Stimulated activated effector memory CD8-positive, alpha-beta T cell treated with anti-CD3 and anti-CD28 coated beads, Interleukin-12 subunit alpha, Interleukin-12 subunit beta, amount 100 ng/mL, for 72 hours (primary cell): ENCODE data around the gene INTS2.
A peak's percentile ranks its signal among the peaks of the same experiment; 100 is the strongest.
"Not testable (repeated sequence)": the region's sequence is repeated elsewhere in the genome, so short reads cannot be mapped to it uniquely, and the experiment has no call there.

Experiments
- ATAC-seq: fragments of 150-1000 bp; cut with Tn5 transposase; 2 replicates; pipeline ENCODE4 v1.10.0; 2021
- DNase-seq, 2 donors: peaks; one replicate each; pipeline ENCODE4 v3.0.0; 2021 to 2022; ENCODE audit warnings: low spot score in 2 of 2
- H3K27ac Mint-ChIP-seq: one replicate; pipeline ENCODE4 v1.8.0; 2022; ENCODE audit warnings: mild to moderate bottlenecking, mixed read lengths
- H3K36me3 Mint-ChIP-seq: one replicate; pipeline ENCODE4 v1.8.0; 2022; ENCODE audit warnings: mild to moderate bottlenecking, mixed read lengths
- H3K4me1 Mint-ChIP-seq: one replicate; pipeline ENCODE4 v1.8.0; 2022; ENCODE audit warnings: mixed read lengths
- H3K4me3 Mint-ChIP-seq: one replicate; pipeline ENCODE4 v1.8.0; 2022; ENCODE audit warnings: mild to moderate bottlenecking, mixed read lengths
- H3K9me3 Mint-ChIP-seq: one replicate; pipeline ENCODE4 v1.8.0; 2022; ENCODE audit warnings: mixed read lengths

Gene INTS2

GRCh38 chr17:61875285-61875684 is 52.5 kb downstream of the INTS2 start:
- peaks cover 7% of the 10 kb centered on the region for H3K4me1 Mint-ChIP-seq
- ATAC-seq, result peak; percentile 74
- no peak overlapping the region for H3K4me3 Mint-ChIP-seq
- no peak for DNase-seq
- H3K36me3 Mint-ChIP-seq, result peaks cover 91% of the 10 kb centered on the region
- H3K27ac Mint-ChIP-seq, result peak overlapping the region; percentile 57
- H3K9me3 Mint-ChIP-seq, result no peaks in the 10 kb centered on the region

GRCh38 chr17:61874075-61874474 is 53.7 kb downstream of the INTS2 start:
- Mint-ChIP-seq H3K4me3 (no peak overlapping the region), H3K9me3 (no peaks in the 10 kb centered on the region), H3K36me3 (peaks cover 91% of the 10 kb centered on the region), H3K27ac (peak overlapping the region; percentile 1), H3K4me1 (peaks cover 7% of the 10 kb centered on the region)
- ATAC-seq (no peak), DNase-seq (no peak)

- no peak overlapping the region for H3K27ac Mint-ChIP-seq
- peaks cover 7% of the 10 kb centered on the region for H3K4me1 Mint-ChIP-seq
- H3K36me3 Mint-ChIP-seq, result peaks cover 84% of the 10 kb centered on the region
- no peaks in the 10 kb centered on the region for H3K9me3 Mint-ChIP-seq
- H3K4me3 Mint-ChIP-seq, result no peak overlapping the region
- DNase-seq, result no peak
- no peak for ATAC-seq
Observed at GRCh38 chr17:61872099-61872498, 55.7 kb downstream of the INTS2 start.

- ATAC-seq (no peak), DNase-seq (no peak)
- H3K9me3 Mint-ChIP-seq, result no peaks in the 10 kb centered on the region
- H3K4me3 Mint-ChIP-seq, result no peak overlapping the region
- H3K36me3 Mint-ChIP-seq, result peaks cover 61% of the 10 kb centered on the region
- peaks cover 7% of the 10 kb centered on the region for H3K4me1 Mint-ChIP-seq
- H3K27ac Mint-ChIP-seq, result no peak overlapping the region
Observed at GRCh38 chr17:61869138-61869537, 58.6 kb downstream of the INTS2 start.

- Mint-ChIP-seq H3K4me3 (no peak overlapping the region), H3K9me3 (no peaks in the 10 kb centered on the region), H3K27ac (no peak overlapping the region), H3K4me1 (peaks cover under 1% of the 10 kb centered on the region), H3K36me3 (peaks cover 53% of the 10 kb centered on the region)
- ATAC-seq (no peak), DNase-seq (no peak)
Observed at GRCh38 chr17:61868074-61868473, 59.7 kb downstream of the INTS2 start.

GRCh38 chr17:61867033-61867432 is 60.7 kb downstream of the INTS2 start:
- no peak overlapping the region for H3K4me3 Mint-ChIP-seq

GRCh38 chr17:61863801-61864126 is 64.0 kb downstream of the INTS2 start:
- Mint-ChIP-seq H3K4me1 (peaks cover 18% of the 10 kb centered on the region), H3K36me3 (peaks cover 26% of the 10 kb centered on the region), H3K27ac (peak overlapping the region; percentile 96), H3K4me3 (peak overlapping the region; percentile 94), H3K9me3 (no peaks in the 10 kb centered on the region)
- DNase-seq (no peak), ATAC-seq (peak; percentile 6)

More at GRCh38 chr17:61867033-61867432, 60.7 kb downstream of the INTS2 start:
- peaks cover 11% of the 10 kb centered on the region for H3K4me1 Mint-ChIP-seq
- peaks cover 49% of the 10 kb centered on the region for H3K36me3 Mint-ChIP-seq
- no peaks in the 10 kb centered on the region for H3K9me3 Mint-ChIP-seq
- ATAC-seq, result no peak
- DNase-seq, result no peak
- H3K27ac Mint-ChIP-seq, result peak overlapping the region; percentile 12

GRCh38 chr17:61862975-61863800 is 64.6 kb downstream of the INTS2 start, which contains the start of gene BRIP1:
Gene BRIP1 (minus strand): TSS chr17:61863528. CDS start chr17:61861539, 1,989 bp downstream.
- ATAC-seq (peak; percentile 96), DNase-seq (peak; percentile 60 to 91)
- H3K4me1 Mint-ChIP-seq, result peaks cover 18% of the 10 kb centered on the region
- peak within 1 kb of the TSS; percentile 94 for H3K4me3 Mint-ChIP-seq
- H3K9me3 Mint-ChIP-seq, result no peaks in the 10 kb centered on the region
- peak within 1 kb of the TSS; percentile 96 for H3K27ac Mint-ChIP-seq
- H3K36me3 Mint-ChIP-seq, result peaks cover 26% of the 10 kb centered on the region

- Mint-ChIP-seq H3K27ac (peak overlapping the region; percentile 96), H3K36me3 (peaks cover 22% of the 10 kb centered on the region), H3K9me3 (no peaks in the 10 kb centered on the region), H3K4me3 (peak overlapping the region; percentile 94), H3K4me1 (peaks cover 18% of the 10 kb centered on the region)
- DNase-seq, result no peak
- ATAC-seq, result no peak
Observed at GRCh38 chr17:61862105-61862574, 65.6 kb downstream of the INTS2 start.

- H3K9me3 Mint-ChIP-seq, H3K27ac Mint-ChIP-seq, DNase-seq, ATAC-seq, H3K4me3 Mint-ChIP-seq: not testable (repeated sequence)
- H3K36me3 Mint-ChIP-seq, result peaks cover 15% of the 10 kb centered on the region
- peaks cover 18% of the 10 kb centered on the region for H3K4me1 Mint-ChIP-seq
Observed at GRCh38 chr17:61860397-61860796, 67.4 kb downstream of the INTS2 start.

GRCh38 chr17:61856035-61856434 is 71.7 kb downstream of the INTS2 start:
- DNase-seq (no peak), ATAC-seq (no peak)
- H3K4me3 Mint-ChIP-seq, result no peak overlapping the region
- H3K4me1 Mint-ChIP-seq, result no peaks in the 10 kb centered on the region
- H3K27ac Mint-ChIP-seq, result no peak overlapping the region
- H3K9me3 Mint-ChIP-seq, result no peaks in the 10 kb centered on the region
- H3K36me3 Mint-ChIP-seq, result peaks cover 42% of the 10 kb centered on the region

GRCh38 chr17:61852857-61853256 is 74.9 kb downstream of the INTS2 start:
- Mint-ChIP-seq H3K27ac (no peak overlapping the region), H3K4me3 (no peak overlapping the region), H3K36me3 (peaks cover 37% of the 10 kb centered on the region), H3K4me1 (no peaks in the 10 kb centered on the region), H3K9me3 (no peaks in the 10 kb centered on the region)
- DNase-seq, result no peak
- no peak for ATAC-seq

GRCh38 chr17:61849674-61850073 is 78.1 kb downstream of the INTS2 start:
- no peak for ATAC-seq
- H3K9me3 Mint-ChIP-seq, result no peaks in the 10 kb centered on the region
- H3K4me1 Mint-ChIP-seq, result no peaks in the 10 kb centered on the region

GRCh38 chr17:61848896-61849295 is 78.9 kb downstream of the INTS2 start:
- no peak overlapping the region for H3K4me3 Mint-ChIP-seq
- no peaks in the 10 kb centered on the region for H3K9me3 Mint-ChIP-seq
- no peak for DNase-seq
- peaks cover 51% of the 10 kb centered on the region for H3K36me3 Mint-ChIP-seq
- H3K4me1 Mint-ChIP-seq, result no peaks in the 10 kb centered on the region
- no peak overlapping the region for H3K27ac Mint-ChIP-seq
- no peak for ATAC-seq

More at GRCh38 chr17:61849674-61850073, 78.1 kb downstream of the INTS2 start:
- no peak overlapping the region for H3K4me3 Mint-ChIP-seq
- H3K36me3 Mint-ChIP-seq, result peaks cover 56% of the 10 kb centered on the region
- DNase-seq, result no peak
- no peak overlapping the region for H3K27ac Mint-ChIP-seq

GRCh38 chr17:61848247-61848646 is 79.5 kb downstream of the INTS2 start:
- DNase-seq (no peak), ATAC-seq (no peak)
- H3K4me1 Mint-ChIP-seq, result no peaks in the 10 kb centered on the region
- H3K36me3 Mint-ChIP-seq, result peaks cover 45% of the 10 kb centered on the region
- H3K4me3 Mint-ChIP-seq, result no peak overlapping the region
- H3K27ac Mint-ChIP-seq, result no peak overlapping the region
- no peaks in the 10 kb centered on the region for H3K9me3 Mint-ChIP-seq

- peaks cover 39% of the 10 kb centered on the region for H3K36me3 Mint-ChIP-seq
- no peaks in the 10 kb centered on the region for H3K9me3 Mint-ChIP-seq
- H3K4me1 Mint-ChIP-seq, result no peaks in the 10 kb centered on the region
- ATAC-seq, result no peak
- DNase-seq, result no peak
- H3K27ac Mint-ChIP-seq, result no peak overlapping the region
- no peak overlapping the region for H3K4me3 Mint-ChIP-seq
Observed at GRCh38 chr17:61847659-61848058, 80.1 kb downstream of the INTS2 start.
